GM19397 (cell line): ENCODE results near the gene SHB.

Source experiments
- ATAC-seq: cut with Tn5 transposase; IDR thresholded peaks from one replicate; pipeline ENCODE4 v1.9.1; 2021; ENCODE audit warnings: mild to moderate bottlenecking, moderate library complexity; ENCODE audit not compliant: unreplicated experiment

SHB gene

DNA sequence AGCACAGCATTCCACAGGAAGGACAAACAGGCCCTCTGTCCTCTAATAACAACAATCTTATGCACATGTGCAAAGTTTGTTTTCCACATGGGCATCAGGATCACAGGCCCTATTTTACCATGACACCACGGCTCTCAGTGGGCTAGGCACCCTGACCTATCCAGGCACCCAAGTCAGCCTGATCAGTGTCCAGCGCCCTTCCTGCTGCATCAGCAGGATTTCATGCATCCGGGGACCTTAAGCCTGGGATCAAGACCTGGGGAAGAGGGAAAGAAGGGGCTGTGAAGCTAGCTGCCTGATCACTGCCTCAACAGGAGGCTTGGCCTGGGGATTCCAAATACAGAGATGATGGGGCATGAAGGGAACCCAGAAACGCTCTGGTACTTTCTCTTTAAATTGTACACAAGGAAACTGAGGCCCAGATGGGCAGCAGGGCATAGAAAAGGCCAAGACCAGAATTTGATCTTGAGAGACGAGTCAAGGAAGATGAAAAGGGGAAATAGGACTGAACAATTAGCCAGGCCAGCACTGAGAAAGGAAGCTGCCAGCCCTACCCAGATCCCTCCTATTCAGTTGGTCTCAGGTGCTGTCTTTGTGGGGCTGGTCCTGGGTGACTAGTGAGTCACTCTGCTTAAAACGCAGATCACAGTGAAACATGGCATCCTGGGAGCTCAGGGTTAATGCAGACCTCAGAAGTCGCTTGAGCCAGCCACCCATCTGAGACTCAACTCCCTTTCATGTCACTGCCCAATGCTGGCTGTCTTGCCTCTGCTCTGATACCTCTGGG is 57.9 kb downstream of the SHB start:
- ATAC-seq, result no peak

DNA sequence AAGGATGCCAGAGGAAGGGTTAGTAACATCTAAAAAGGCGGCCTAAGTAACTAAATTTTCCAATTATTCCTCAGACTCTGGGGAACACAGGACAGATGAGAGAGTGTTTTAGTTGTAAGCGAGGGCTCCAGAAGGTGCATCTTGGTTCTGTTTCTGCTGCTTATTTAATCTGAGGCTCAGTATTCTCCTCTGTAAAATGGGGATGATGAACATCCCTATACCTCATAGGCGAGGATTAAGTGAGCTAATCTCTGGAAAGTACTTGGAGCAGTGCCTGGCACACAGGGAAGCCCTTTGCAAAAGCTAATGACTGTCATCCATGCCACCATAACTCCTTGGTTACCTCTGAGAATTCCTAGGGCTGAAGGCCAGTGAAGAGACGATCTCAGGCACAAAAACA is 59.0 kb downstream of the SHB start:
- ATAC-seq, result no peak

DNA sequence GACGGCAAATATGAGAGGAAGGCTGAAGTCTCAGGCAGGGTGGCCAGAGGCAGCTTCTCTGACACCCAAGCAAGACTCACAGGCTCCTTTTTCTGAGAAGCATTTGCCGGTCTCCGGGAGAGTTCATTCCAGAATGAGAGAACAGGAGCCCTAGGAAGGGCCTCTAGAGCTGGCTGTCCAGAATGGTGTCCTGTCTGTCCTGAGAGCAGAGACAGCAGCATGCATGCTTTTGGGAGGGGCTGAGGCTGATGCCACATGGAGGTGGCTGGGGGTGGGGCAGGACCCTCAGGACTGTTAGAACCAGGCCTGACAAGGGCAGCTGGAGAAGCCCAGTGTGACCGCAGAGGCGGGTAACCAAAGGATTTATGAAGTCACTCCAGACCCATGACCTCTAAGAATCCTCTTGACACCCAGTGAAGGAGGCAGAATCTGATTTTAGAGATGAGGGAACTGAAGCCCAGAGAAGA is 60.0 kb downstream of the SHB start:
- ATAC-seq, result no peak

DNA sequence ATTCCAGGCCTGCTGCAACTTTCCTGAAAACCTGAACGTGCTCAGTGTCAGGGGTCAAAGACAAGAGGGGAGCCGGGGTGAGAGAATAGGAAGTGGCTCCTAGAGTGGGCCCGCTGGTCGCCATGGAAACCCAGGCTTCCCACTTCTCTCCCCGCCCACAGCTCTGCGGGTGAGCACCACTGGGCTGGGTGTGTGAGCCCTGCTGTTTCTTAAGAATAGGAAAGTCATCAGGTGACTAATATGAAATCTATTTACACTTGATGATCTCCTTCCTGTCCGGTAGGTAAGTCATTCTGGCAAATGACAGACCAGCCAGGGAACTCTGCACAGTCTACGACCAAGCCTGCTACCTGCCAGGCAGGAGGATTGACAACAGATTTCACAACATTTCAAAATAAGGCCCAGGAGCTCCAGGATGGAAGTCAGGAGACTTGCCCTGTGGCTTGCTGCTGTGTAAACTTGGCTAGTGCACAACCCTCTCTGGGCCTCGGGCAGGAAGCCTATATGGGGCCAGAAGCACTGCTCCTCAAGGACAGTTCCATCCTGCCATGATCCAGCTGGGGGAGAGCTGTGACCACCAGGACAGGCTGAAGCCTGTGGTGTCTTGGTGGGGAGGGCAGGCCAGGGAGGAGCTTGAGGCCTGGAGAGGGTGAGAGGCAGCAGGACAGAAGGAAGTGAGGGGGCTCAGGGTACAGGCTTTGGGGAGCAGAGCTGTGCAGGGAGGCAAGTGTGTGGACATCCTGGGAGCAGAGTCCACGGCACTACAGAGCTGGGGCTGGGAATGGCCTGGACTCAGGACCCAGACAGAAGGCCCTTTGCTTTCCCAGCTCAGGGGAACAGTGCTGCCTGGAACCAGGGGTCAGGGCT is 60.6 kb downstream of the SHB start:
- peak; percentile 73 for ATAC-seq

DNA sequence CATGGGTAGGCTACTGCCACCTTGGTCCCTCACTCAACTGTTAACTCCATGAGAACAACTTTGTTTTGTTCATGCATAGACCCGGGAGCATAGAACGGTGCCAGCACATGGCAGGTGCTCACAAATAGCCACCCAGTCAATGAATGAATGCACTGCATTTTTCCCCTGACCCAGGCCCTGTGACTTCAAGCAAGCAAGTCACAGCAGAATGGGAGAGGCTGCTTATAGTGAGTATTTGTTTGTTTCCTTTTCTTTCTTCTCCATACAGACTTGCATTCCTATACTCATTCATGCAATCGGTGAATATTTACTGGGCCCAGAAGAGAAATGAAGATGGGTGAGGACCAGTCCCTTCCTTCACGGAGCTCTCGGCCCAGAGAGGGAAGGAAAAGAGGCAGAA is 62.0 kb downstream of the SHB start:
- ATAC-seq, result no peak

DNA sequence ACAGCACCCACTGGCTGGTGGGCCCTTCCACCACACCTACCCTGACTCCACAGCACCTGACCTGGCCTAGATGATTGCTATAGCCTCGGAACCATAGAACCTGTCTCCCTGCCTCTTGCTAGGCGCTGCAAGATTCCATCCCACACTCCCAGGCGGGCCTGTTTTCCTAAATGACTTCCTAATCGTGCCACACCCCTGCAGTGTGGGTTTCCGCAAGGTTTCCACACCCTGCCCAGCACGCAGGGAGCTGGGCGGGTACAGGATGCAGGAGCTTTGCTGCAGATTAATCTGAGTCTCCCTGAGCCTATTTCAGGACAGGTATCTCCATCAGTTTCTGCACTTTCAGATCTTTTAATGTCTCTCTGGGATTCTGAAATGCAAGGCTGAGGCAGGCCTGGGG is 62.9 kb downstream of the SHB start:
- no peak for ATAC-seq

DNA sequence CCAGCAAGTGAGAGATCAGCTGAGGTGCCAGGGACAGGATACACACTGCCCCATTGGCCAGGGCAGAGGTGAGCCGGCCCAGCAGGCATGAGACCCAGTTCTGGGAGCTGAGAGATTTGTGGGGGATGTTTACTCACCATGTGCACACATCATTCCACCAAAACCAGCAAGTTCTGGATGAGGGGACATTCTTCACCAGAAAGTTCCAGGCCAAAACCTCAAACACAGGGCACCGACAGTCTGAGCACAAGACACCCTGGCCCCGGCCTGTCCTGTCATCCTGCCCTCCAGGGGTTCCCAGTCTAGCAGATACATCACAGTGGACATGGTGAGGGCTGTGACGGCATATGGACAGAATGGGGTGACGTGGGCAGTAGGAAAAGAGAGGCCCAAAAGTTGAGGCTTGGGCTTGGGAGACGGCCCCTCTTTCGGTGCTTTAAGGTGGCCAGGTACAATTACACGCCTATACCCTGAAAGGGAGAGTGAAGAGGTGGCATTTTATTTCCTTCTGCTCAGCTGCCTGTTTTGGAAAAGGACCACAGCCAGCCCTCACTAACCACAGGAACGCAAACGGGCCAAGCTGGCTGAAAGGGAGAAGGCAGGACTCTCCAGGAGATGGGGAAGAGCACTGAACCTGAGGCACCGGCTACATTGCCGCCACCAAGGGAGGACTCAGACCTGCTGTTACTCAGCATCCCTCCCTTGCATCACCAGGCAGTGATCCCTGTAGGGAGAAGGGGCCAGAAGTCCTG is 64.0 kb downstream of the SHB start:
- no peak for ATAC-seq

DNA sequence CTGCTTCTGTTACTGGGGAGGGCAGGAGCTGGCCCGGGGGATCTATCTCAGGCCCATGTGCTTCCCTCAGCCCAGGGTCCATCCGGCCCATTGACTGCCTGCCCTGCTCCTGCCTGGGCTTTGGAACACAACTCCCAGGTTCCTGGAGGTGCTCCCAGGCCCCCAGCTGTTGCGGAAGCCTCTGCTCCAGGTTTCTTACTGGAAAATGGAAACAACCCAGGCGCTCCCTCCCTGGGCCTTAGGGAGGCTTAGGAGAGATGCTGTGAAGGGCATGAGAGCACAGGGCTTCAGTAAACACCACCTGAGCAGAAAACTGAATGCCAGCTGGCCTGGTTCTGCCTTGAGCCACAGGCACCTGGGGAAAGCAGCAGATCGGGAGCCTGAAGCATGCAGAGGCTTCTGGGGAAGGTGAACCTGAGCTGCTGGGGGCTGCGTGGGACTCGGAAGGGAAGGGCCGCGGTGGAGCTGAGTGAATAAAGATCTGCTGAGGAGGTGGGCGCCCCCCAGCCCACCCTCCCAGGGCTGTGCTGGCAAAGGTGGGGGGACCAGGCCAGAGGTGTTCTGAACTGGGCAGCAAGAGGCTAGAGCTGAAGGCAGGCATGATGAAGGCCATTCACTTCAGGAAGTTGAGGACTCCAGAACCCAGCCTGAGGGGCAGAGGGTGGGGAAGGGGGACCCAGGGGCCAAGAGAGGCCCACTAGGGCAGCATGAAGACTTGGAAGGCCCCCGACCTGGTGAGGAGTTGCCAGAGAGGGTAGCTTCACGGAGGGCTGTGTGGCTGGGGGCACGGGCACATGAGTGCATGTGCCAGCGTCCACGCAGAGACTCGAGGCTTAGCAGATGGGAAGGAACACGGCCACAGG is 64.8 kb downstream of the SHB start:
- no peak for ATAC-seq

DNA sequence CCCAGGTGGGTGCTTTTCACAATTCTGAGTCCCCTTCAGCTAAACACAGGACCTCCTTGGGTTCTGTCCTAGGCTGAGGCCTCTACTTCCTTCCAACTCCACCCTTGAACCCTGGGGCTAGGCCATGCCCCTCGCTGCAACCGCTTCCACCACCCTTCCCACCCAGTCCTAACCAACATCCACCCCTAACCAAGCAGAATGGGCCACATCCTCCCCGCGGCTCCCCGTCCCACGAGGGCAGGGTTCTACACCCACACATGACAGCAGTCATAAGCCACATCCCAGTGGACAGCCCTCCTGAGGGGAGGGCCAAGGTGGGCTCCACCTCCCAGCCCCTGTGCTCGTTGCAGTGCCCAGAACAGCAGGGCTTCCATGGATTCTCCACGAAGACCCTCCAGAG is 65.8 kb downstream of the SHB start:
- ATAC-seq, result no peak

DNA sequence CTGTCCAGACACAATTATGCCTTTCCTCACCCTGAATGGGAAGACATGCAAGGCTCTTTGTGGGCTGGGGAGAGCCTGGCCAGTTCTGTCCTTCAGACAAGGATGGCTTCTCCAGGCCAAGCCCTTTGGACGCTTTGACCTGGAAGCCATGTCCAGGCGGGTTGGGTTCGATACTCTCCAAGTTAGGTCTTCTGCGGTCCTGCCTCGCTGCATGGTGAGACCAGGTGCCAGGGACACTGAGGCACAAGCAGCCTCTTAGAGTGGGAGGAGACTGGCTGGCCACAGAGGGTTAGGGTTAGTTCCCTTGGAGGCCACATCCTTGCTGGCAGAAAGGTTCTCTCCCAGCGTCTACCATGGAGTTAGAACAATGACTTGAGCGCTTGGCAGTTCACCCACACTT is 67.6 kb downstream of the SHB start:
- no peak for ATAC-seq

DNA sequence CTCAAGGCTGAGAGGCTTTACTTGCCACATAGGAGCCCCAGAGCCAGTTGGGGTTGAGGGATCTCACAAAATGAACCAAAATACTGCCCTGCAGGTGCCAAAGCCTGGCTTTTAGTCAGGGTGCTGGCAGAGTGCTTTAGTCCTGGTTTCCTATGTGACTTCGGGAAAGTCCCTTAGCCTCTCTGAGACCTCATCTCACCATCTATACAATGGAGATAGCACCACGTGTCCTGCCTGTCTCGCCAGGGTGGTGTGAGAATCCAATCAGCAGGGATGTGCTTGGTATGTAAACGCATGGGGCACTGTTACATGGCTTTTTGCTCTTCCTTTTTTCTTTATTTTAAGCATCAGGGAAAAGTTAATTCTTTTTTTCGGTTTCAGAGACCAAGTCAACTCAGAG is 68.3 kb downstream of the SHB start:
- no peak for ATAC-seq

DNA sequence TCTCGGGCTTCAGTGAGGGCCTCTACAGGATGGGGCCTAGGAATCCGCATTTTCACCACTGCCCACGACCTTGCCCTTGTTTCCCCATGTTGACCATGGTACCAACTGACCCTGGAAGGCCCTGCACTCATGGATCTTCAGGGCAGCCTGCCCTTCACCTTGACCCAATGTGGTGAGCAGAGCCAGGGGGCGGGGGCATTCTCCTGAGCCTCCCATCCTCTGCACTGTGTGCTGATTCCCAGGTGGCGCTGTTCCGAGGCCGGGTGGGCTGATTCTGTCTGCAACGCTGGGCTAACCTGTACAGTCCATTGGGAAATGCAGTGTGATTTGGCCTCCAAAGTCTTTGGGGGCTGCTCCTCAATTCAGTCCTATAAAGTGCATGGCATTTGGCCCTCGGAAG is 68.7 kb downstream of the SHB start:
- no peak for ATAC-seq

DNA sequence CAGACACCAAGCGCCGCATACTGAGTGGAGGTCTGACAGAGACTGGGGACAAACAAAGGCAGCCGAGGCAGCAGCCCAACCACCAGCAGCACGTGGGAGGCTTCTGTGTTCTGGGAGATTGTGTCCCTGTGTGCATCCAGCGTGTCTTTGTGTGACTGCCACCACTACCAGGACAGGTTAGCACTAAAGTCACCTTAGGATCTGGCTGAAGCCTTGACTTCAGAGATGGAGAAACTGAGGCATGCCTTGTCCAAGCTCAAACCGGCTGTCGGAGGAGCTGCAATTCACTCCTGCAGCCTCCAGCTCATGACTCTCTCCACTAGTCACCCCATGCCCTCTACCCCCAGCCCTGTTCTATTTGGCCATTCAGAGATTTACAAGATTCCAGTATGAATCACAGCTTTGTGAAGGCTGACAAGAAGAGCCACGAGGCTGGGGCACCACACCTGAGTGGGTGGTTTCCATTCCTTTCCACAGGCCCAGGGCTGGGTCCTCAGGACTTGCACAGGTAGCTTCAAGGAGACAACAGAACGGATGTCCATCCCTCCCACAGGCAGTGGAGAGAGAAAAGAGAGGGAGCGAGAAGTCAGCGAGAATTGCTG is 69.3 kb downstream of the SHB start:
- no peak for ATAC-seq

DNA sequence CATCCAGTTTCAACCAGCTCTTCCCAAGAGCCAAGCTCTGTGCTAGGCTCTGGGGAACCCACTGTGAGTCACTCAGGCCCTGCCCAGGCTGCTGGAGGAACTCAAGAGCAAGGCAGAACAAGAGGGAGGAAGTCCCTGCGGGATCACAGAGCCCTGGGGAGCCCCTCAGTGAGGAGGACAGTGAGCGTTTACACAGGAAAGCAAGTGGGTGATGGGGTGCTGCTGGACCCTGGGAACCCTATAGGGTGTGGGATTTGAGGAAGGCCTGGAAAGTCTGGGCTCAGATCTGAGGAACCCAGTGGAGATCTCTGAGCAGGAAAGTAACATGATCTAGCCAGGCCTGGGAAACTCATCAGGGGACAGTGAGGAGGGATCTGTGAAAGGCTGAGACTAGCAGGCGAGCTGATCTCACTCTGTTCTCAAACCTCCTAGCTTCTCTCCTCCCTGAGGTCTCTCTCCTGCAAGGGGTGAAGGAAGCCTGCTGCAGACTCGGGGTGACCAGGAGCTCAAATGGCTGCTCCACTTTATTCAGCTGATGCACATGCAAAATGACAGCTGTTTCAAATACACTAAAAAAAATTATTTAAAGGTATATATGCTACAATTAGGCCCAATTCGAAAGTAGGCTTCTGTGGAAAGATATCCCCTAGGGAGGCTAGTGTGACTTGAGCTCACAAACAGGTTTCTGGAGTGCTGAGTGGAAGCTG is 70.0 kb downstream of the SHB start:
- no peak for ATAC-seq

DNA sequence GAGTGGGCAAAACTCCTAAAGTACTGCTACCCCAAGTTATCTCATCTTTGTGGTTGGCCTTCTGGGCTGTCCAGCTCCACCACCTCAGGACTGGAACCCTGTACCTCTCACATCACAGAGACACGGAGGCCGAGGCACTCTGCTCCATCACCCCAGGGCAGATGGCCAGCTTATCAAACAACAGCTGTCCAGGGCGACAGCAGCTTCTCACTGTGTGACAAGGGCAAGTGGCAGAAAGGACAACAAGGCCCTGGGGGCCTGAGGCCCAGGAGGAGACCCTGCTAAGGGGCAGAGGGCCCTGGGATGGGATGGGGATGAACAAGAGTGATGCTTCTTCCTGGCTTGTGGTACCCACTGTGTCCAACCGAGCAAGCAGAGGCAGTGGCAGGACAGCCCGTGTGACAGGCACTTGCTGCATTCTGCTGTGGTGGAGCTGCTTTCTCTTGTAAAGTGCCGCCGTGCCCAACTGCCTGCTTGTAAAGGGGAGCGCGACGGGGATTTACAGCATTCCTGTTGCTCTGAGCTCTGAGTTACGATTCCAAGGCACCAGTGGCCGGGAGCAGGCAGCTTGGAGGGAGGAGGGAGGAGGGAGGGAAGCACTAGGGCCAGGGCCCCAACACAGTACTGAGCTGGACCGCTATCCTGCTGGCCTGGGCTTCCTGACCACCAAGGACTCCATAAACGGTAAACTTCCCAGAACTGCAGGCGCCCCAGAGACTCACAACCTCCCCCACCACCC is 71.2 kb downstream of the SHB start:
- no peak for ATAC-seq

DNA sequence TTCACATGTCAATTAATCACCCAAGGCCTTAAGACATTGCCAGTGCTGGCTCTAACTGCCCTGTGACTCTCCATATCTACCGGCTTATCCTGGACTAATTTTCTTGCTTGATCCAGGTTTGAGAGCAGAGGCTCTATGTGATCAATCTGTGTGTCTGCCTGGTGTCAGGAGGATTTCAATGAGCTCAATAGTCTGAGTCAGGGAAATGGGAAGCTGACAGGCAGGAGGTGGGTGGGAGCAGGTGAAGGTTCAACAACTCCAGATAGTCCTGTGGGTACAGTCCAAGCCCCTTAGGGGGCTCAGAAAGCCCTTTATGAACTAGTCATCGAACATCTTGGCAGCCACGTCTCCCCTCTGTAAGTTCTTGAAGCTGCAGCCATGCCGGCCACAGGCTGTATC is 72.2 kb downstream of the SHB start:
- no peak for ATAC-seq

DNA sequence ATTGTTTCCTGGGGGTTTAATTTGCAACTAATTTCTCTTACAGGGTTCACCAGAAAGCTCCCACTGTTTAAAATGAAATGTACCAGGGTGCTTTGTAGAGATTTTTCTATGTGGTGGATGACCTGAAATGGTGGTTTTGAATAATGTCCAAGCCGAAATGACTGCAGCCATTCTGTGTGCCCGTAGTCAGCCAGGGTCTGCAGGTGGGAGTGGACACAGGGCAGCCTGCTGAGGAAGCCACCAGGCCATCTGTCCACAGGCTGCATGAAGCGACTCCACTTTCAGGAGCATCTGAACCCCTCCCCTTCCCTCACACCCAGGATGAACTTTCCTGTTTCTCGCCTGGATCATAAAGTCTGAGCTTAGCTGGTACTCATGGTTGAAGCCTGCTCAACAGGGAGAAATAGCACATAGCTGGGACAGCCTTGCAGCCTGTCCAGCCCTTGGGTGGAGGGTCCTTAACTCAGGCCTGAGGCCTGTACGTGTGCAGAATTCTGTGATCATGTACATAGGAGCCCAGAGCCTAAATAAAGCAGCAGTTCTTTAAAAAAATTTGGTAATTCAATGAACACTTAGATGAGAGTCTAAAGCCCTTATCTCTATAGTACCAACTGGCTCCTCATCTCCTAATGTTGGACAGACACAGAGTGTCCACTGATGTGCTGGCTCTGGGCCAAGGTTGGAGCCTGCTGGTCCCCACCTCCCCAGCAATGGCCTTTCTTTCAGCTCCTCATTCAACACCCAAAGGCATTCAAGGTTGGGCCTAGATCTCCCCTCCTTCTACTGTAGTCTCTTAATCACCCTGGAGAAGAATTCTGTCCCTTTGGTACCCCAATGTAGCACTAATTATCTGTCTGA is 72.8 kb downstream of the SHB start:
- ATAC-seq, result no peak

DNA sequence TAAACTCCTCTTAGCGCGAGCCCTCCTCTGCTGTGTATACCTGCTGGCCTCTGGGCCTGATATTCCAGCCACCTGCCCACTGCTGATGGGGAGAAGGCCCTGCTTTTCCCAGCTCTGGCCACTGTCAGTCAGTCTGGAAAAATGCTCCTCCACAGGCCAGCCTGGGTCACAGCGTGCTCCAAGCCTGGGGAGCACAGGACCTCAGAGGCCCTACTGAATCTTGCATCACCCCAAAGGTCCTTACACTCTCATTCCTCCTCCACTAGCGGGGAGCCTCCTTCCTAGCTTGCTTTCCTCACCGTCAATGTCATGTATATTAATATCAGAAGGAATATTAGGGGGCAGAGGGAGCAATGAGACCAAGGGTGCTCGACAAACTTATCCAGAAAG is 73.7 kb downstream of the SHB start:
- ATAC-seq, result no peak
